Astrocyte (in vitro differentiated cells and primary cell): Measurements from ENCODE around the gene LRMDA. TPM values are rescaled to one million over a fixed set of nuclear protein-coding genes. Genes with fewer than 3 reads are reported as not detected.

Source experiments
- DNase-seq: peaks from one replicate; pipeline ENCODE4 v3.0.0-alpha.2; 2010; ENCODE audit warnings: low read depth
- FAIRE-seq: peaks from 2 replicates; lab custom pipeline; 2011; peaks lifted over from hg19 to GRCh38; lab: Jason Lieb, UNC
- H2AFZ ChIP-seq: 2 replicates; pipeline ENCODE4 v1.6.0; 2012; ENCODE audit warnings: low read depth, low read length, inconsistent platforms
- H3K27ac ChIP-seq: 2 replicates; pipeline ENCODE4 v1.5.1; 2011; ENCODE audit warnings: low read depth, low read length, inconsistent platforms
- H3K27me3 ChIP-seq: 2 replicates; pipeline ENCODE4 v1.6.0; 2011; ENCODE audit warnings: low read length, inconsistent platforms; ENCODE audit not compliant: insufficient read depth
- H3K36me3 ChIP-seq: 2 replicates; pipeline ENCODE4 v1.5.1; 2011; ENCODE audit warnings: low read length, inconsistent platforms; ENCODE audit not compliant: insufficient read depth
- H3K4me1 ChIP-seq: 2 replicates; pipeline ENCODE4 v1.5.1; 2011; ENCODE audit warnings: low read length, inconsistent platforms; ENCODE audit not compliant: insufficient read depth
- H3K4me2 ChIP-seq: 2 replicates; pipeline ENCODE4 v1.6.0; 2012; ENCODE audit warnings: low read length, inconsistent platforms
- H3K4me3 ChIP-seq: 2 replicates; pipeline ENCODE4 v1.5.1; 2011; ENCODE audit warnings: low read depth, mild to moderate bottlenecking, low read length, inconsistent platforms; ENCODE audit not compliant: insufficient read depth
- H3K79me2 ChIP-seq: 2 replicates; pipeline ENCODE4 v1.6.0; 2012; ENCODE audit warnings: mild to moderate bottlenecking, low read length, inconsistent platforms; ENCODE audit not compliant: insufficient read depth
- H3K9ac ChIP-seq: 2 replicates; pipeline ENCODE4 v1.6.0; 2012; ENCODE audit warnings: mild to moderate bottlenecking, low read length, inconsistent platforms
- H3K9me3 ChIP-seq: 2 replicates; pipeline ENCODE4 v1.5.1; 2012; ENCODE audit warnings: low read depth, mild to moderate bottlenecking, low read length, inconsistent platforms; ENCODE audit not compliant: insufficient read depth
- H4K20me1 ChIP-seq: 2 replicates; pipeline ENCODE4 v1.6.0; 2012; ENCODE audit warnings: low read length, inconsistent platforms; ENCODE audit not compliant: insufficient read depth
- H3K27ac Mint-ChIP-seq: one replicate; pipeline ENCODE4 v1.8.0; 2021; ENCODE audit warnings: mild to moderate bottlenecking, mixed read lengths; ENCODE audit not compliant: unreplicated experiment
- H3K27me3 Mint-ChIP-seq: one replicate; pipeline ENCODE4 v1.8.0; 2021; ENCODE audit warnings: low read depth, mixed read lengths; ENCODE audit not compliant: unreplicated experiment
- H3K36me3 Mint-ChIP-seq: one replicate; pipeline ENCODE4 v1.8.0; 2021; ENCODE audit warnings: low read depth, mixed read lengths; ENCODE audit not compliant: unreplicated experiment
- H3K4me1 Mint-ChIP-seq: one replicate; pipeline ENCODE4 v1.8.0; 2021; ENCODE audit warnings: low read depth, mixed read lengths; ENCODE audit not compliant: unreplicated experiment
- H3K4me3 Mint-ChIP-seq: one replicate; pipeline ENCODE4 v1.8.0; 2021; ENCODE audit warnings: mild to moderate bottlenecking, moderate library complexity, mixed read lengths; ENCODE audit not compliant: unreplicated experiment
- H3K9me3 Mint-ChIP-seq: one replicate; pipeline ENCODE4 v1.8.0; 2021; ENCODE audit warnings: mild to moderate bottlenecking, mixed read lengths; ENCODE audit not compliant: unreplicated experiment
- CTCF ChIP-seq: IDR thresholded peaks from 2 replicates; pipeline ENCODE4 v1.5.1; 2011; ENCODE audit warnings: low read depth, mild to moderate bottlenecking, inconsistent platforms, low read length, moderate library complexity; ENCODE audit not compliant: insufficient read depth
- EZH2 ChIP-seq: IDR thresholded peaks from 2 replicates; pipeline ENCODE4 v1.6.1; 2012; ENCODE audit warnings: mild to moderate bottlenecking, low read length, inconsistent platforms; ENCODE audit not compliant: insufficient read depth
- total RNA-seq: library from RNA; stranded (reverse); gene quantifications from 2 replicates; pipeline ENCODE4 v1.2.1, GENCODE V29; 2021

LRMDA gene
- total RNA-seq, 1 donor from 2014 or later: 2.7 TPM

- H3K4me1 ChIP-seq: no peaks in the 10 kb centered on the region
- no peak overlapping the region for H3K9ac ChIP-seq
- H3K4me3 Mint-ChIP-seq: no peak overlapping the region
- no peak for DNase-seq
- no peaks in the 10 kb centered on the region for H3K36me3 ChIP-seq
- H3K27ac ChIP-seq: no peak overlapping the region
- no peaks in the 10 kb centered on the region for H3K79me2 ChIP-seq
- H3K4me2 ChIP-seq: no peak overlapping the region
- TF ChIP-seq CTCF: no peak
- no peak for TF ChIP-seq EZH2
- H3K4me1 Mint-ChIP-seq: no peaks in the 10 kb centered on the region
- no peak overlapping the region for H3K4me3 ChIP-seq
- no peak overlapping the region for H3K27ac Mint-ChIP-seq
- peaks cover 3% of the 10 kb centered on the region for H3K27me3 ChIP-seq
- peaks cover 10% of the 10 kb centered on the region for H3K27me3 Mint-ChIP-seq
- no peak overlapping the region for H2AFZ ChIP-seq
- H3K9me3 Mint-ChIP-seq: no peaks in the 10 kb centered on the region
- H3K36me3 Mint-ChIP-seq: no peaks in the 10 kb centered on the region
- no peaks in the 10 kb centered on the region for H3K9me3 ChIP-seq
- no peak for FAIRE-seq
- no peaks in the 10 kb centered on the region for H4K20me1 ChIP-seq
These were observed 811.5 kb downstream of the LRMDA start for GRCh38 chr10:76242956-76243355.

GRCh38 chr10:76244061-76244686, 812.8 kb downstream of the LRMDA start:
- H3K4me3 ChIP-seq: no peak overlapping the region
- no peaks in the 10 kb centered on the region for H4K20me1 ChIP-seq
- Mint-ChIP-seq H3K4me1 (no peaks in the 10 kb centered on the region), H3K27me3 (peaks cover 10% of the 10 kb centered on the region), H3K4me3 (no peak overlapping the region), H3K36me3 (no peaks in the 10 kb centered on the region), H3K27ac (no peak overlapping the region), H3K9me3 (no peaks in the 10 kb centered on the region)
- H3K36me3 ChIP-seq: no peaks in the 10 kb centered on the region
- no peak overlapping the region for H3K27ac ChIP-seq
- H3K27me3 ChIP-seq: peaks cover 3% of the 10 kb centered on the region
- no peaks in the 10 kb centered on the region for H3K4me1 ChIP-seq
- no peak overlapping the region for H3K4me2 ChIP-seq
- no peak for TF ChIP-seq EZH2
- no peak for TF ChIP-seq CTCF
- no peak overlapping the region for H2AFZ ChIP-seq
- no peaks in the 10 kb centered on the region for H3K79me2 ChIP-seq
- no peak for DNase-seq
- H3K9me3 ChIP-seq: no peaks in the 10 kb centered on the region
- H3K9ac ChIP-seq: no peak overlapping the region
- no peak for FAIRE-seq

- Mint-ChIP-seq H3K27ac (no peak overlapping the region), H3K9me3 (no peaks in the 10 kb centered on the region), H3K27me3 (peaks cover 10% of the 10 kb centered on the region), H3K4me3 (no peak overlapping the region), H3K4me1 (no peaks in the 10 kb centered on the region), H3K36me3 (no peaks in the 10 kb centered on the region)
- no peak overlapping the region for H3K4me2 ChIP-seq
- FAIRE-seq (no peak), DNase-seq (no peak)
- TF ChIP-seq EZH2 (no peak), CTCF (no peak)
- H3K9me3 ChIP-seq: no peaks in the 10 kb centered on the region
- no peaks in the 10 kb centered on the region for H4K20me1 ChIP-seq
- H3K4me1 ChIP-seq: no peaks in the 10 kb centered on the region
- no peak overlapping the region for H2AFZ ChIP-seq
- no peak overlapping the region for H3K9ac ChIP-seq
- no peak overlapping the region for H3K27ac ChIP-seq
- no peaks in the 10 kb centered on the region for H3K36me3 ChIP-seq
- H3K4me3 ChIP-seq: no peak overlapping the region
- no peaks in the 10 kb centered on the region for H3K79me2 ChIP-seq
- H3K27me3 ChIP-seq: peaks cover 3% of the 10 kb centered on the region
These were observed 814.6 kb downstream of the LRMDA start for GRCh38 chr10:76245951-76246495.
